Mesothelial cell of epicardium (in vitro differentiated cells): ENCODE measurements around the gene TLE4. TPM values are rescaled to one million over a fixed set of nuclear protein-coding genes. Genes with fewer than 3 reads are reported as not detected.

Experiments
- DNase-seq, 2 experiments: peaks; one replicate each; pipeline ENCODE4 v3.0.0; 2021; ENCODE audit warnings: low spot score in 2 of 2; ENCODE audit not compliant: unreplicated experiment in 2 of 2
- H3K27ac Mint-ChIP-seq: 2 replicates; pipeline ENCODE4 v1.8.0; 2021; ENCODE audit warnings: mixed read lengths
- H3K27me3 Mint-ChIP-seq: 2 replicates; pipeline ENCODE4 v1.8.0; 2021; ENCODE audit warnings: low read depth, mixed read lengths
- H3K36me3 Mint-ChIP-seq: 2 replicates; pipeline ENCODE4 v1.8.0; 2021; ENCODE audit warnings: mixed read lengths
- H3K4me1 Mint-ChIP-seq: 2 replicates; pipeline ENCODE4 v1.8.0; 2021; ENCODE audit warnings: mixed read lengths
- H3K4me3 Mint-ChIP-seq: 2 replicates; pipeline ENCODE4 v1.8.0; 2021; ENCODE audit warnings: mild to moderate bottlenecking, moderate library complexity, mixed read lengths
- H3K9me3 Mint-ChIP-seq: 2 replicates; pipeline ENCODE4 v1.8.0; 2021; ENCODE audit warnings: mixed read lengths
- total RNA-seq: library from RNA; stranded (reverse); gene quantifications from 3 replicates; pipeline ENCODE4 v1.2.1, GENCODE V29; 2021
- TF ChIP-seq, protein P1 (sequence below): fragments of 200-600 bp; sonication (generic); IDR thresholded peaks from one replicate; pipeline ENCODE4 v1.5.0; 2021; ENCODE audit warnings: antibody characterized with exemption; ENCODE audit not compliant: unreplicated experiment

Gene TLE4
- total RNA-seq, 1 donor from 2014 or later: 63.6 TPM

DNA sequence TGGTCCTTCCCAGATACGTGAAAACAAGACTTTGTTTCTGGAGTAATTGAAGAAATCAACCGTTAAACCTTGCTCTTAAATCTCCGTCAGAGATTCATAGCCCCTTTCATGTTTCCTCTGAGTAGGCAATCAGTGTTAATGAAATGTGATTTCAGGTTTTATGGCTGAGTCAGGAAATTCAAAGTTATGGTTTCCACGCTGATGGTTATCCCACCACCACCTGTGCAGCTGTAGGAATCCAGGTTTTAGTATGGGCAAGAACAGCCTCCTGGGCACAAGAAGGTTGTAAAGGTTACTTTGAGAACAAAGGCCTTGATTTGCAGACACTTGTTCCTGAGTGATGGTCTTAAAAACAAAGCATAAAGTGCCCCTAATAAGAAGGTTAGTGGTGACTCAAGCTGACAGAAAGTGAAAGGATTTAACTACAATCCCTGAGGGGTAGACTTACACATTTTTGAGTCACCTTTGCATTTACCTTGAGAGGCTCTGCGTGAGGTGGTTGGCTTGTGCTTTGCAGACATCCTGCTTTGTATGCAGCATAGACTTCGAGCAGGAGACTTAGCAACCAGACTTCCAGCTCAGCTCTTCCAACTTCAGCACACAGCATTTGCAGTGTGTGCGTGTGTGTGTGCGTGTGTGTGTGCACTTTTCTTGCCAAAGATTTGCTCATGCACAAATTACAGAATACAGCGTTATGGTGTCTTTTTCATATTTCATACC lies 159.6 kb downstream of the TLE4 start:
- H3K27ac Mint-ChIP-seq: no peak overlapping the region
- H3K4me1 Mint-ChIP-seq: no peaks in the 10 kb centered on the region
- no peaks in the 10 kb centered on the region for H3K27me3 Mint-ChIP-seq
- TF ChIP-seq, protein P1, sequence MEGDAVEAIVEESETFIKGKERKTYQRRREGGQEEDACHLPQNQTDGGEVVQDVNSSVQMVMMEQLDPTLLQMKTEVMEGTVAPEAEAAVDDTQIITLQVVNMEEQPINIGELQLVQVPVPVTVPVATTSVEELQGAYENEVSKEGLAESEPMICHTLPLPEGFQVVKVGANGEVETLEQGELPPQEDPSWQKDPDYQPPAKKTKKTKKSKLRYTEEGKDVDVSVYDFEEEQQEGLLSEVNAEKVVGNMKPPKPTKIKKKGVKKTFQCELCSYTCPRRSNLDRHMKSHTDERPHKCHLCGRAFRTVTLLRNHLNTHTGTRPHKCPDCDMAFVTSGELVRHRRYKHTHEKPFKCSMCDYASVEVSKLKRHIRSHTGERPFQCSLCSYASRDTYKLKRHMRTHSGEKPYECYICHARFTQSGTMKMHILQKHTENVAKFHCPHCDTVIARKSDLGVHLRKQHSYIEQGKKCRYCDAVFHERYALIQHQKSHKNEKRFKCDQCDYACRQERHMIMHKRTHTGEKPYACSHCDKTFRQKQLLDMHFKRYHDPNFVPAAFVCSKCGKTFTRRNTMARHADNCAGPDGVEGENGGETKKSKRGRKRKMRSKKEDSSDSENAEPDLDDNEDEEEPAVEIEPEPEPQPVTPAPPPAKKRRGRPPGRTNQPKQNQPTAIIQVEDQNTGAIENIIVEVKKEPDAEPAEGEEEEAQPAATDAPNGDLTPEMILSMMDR: no peak
- no peak overlapping the region for H3K4me3 Mint-ChIP-seq
- peaks cover 22% of the 10 kb centered on the region for H3K9me3 Mint-ChIP-seq
- H3K36me3 Mint-ChIP-seq: peaks cover 34% of the 10 kb centered on the region
- DNase-seq: no peak

DNA sequence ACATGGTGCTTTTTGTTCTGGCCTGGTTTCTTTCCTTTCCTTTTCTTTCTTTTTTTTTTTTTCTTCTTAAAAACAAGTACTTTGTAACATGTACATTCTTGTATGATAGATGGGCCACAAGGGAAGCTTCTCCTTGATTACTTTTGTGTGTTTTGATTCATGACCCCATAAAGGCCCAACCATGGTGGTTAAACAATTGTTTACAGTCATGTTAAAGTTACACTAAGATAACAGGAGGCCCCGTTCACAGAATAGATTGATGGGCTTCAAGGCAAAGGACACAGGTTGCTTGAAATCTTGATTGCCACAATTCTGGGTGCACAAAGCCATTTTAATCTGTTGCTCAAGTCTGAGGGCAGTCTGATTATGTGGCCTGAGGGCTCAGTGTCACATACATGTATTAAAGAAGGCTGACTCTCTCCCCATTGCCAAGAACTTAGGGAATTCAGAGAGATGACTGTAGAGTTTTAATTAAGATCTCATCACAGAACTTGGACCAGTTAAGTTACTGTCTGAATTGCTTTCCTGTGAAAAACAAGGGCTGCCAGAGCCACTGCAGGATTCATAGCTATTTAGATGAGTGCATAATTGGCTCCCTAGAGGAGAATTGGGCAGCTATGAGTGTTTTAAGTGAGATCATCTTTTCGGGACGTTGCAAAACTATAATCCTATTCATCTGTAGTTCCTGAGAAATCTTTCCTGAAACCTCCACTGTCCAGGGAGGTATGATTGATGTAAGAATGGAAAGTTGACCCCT lies 163.4 kb downstream of the TLE4 start:
- TF ChIP-seq, protein P1: no peak
- H3K36me3 Mint-ChIP-seq: peaks cover 7% of the 10 kb centered on the region
- no peak overlapping the region for H3K27ac Mint-ChIP-seq
- peaks cover 22% of the 10 kb centered on the region for H3K9me3 Mint-ChIP-seq
- H3K4me1 Mint-ChIP-seq: peaks cover 4% of the 10 kb centered on the region
- DNase-seq: no peak
- peaks cover 3% of the 10 kb centered on the region for H3K27me3 Mint-ChIP-seq
- H3K4me3 Mint-ChIP-seq: no peak overlapping the region

DNA sequence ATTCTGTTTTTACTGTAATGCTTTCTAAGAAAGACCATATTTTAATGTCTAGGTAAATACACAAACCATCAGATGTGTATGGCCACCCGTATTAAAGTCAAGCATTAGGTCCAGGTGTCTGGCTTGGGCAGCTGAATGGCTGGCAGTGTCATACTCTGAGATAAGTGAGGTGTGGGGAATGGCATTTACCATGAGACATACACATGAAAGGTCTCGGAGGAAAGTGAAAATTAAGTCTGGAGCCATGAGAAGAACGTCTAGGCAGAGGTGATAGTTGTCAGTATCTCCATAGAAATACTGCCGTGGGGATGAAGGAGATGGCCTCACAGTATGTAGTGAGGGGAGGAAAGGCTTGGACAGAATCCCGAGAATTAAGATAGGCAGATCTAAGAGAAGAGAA lies 164.3 kb downstream of the TLE4 start:
- Mint-ChIP-seq H3K9me3 (peaks cover 22% of the 10 kb centered on the region), H3K27me3 (peaks cover 3% of the 10 kb centered on the region), H3K27ac (no peak overlapping the region), H3K4me3 (no peak overlapping the region), H3K36me3 (peaks cover 5% of the 10 kb centered on the region), H3K4me1 (peaks cover 4% of the 10 kb centered on the region)
- TF ChIP-seq, protein P1: no peak
- DNase-seq: no peak

GRCh38 chr9:79741381-79741780 lies 169.6 kb downstream of the TLE4 start:
- H3K36me3 Mint-ChIP-seq: no peaks in the 10 kb centered on the region

GRCh38 chr9:79742110-79742721 lies 170.5 kb downstream of the TLE4 start:
- DNase-seq: no peak
- no peaks in the 10 kb centered on the region for H3K36me3 Mint-ChIP-seq
- H3K27ac Mint-ChIP-seq: no peak overlapping the region

More at GRCh38 chr9:79741381-79741780, 169.6 kb downstream of the TLE4 start:
- TF ChIP-seq, protein P1: no peak
- Mint-ChIP-seq H3K27me3 (peaks cover 3% of the 10 kb centered on the region), H3K4me3 (no peak overlapping the region), H3K27ac (no peak overlapping the region), H3K4me1 (peaks cover 4% of the 10 kb centered on the region), H3K9me3 (no peaks in the 10 kb centered on the region)
- no peak for DNase-seq

More at GRCh38 chr9:79742110-79742721, 170.5 kb downstream of the TLE4 start:
- Mint-ChIP-seq H3K4me1 (peaks cover under 1% of the 10 kb centered on the region), H3K9me3 (no peaks in the 10 kb centered on the region), H3K27me3 (peaks cover 3% of the 10 kb centered on the region), H3K4me3 (no peak overlapping the region)
- TF ChIP-seq, protein P1: no peak
